Fibroblast of lung (primary cell): ENCODE measurements around the gene PLEKHA8. TPM values are rescaled to one million over a fixed set of nuclear protein-coding genes. Genes with fewer than 3 reads are reported as not detected.

Source experiments
- DNase-seq, 2 donors: peaks; one replicate each; pipeline versions ENCODE4 v3.0.0 to v3.0.0-alpha.2; 2010; ENCODE audit warnings: low read depth in 2 of 2
- H2AFZ ChIP-seq: 2 replicates; pipeline ENCODE4 v1.5.1; 2012; ENCODE audit warnings: low read length, control low read depth, inconsistent platforms
- H3K27ac ChIP-seq: 2 replicates; pipeline ENCODE4 v1.5.1; 2011; ENCODE audit warnings: low read length, control low read depth; ENCODE audit not compliant: insufficient read depth
- H3K27me3 ChIP-seq: 2 replicates; pipeline ENCODE4 v1.5.1; 2011; ENCODE audit warnings: mild to moderate bottlenecking, low read length; ENCODE audit not compliant: control insufficient read depth, insufficient read depth
- H3K36me3 ChIP-seq: 2 replicates; pipeline ENCODE4 v1.5.1; 2011; ENCODE audit warnings: low read length; ENCODE audit not compliant: control insufficient read depth, insufficient read depth
- H3K4me1 ChIP-seq: 2 replicates; pipeline ENCODE4 v1.5.1; 2011; ENCODE audit warnings: low read length; ENCODE audit not compliant: control insufficient read depth, insufficient read depth; ENCODE audit errors: extremely low read depth
- H3K4me2 ChIP-seq: 2 replicates; pipeline ENCODE4 v1.5.1; 2011; ENCODE audit warnings: low read length, control low read depth; ENCODE audit not compliant: insufficient read depth; ENCODE audit errors: extremely low read depth
- H3K4me3 ChIP-seq, 4 experiments: fragments of 200-600 bp in 1 of 4; sonication (generic) in 1 of 4; replicated peaks in 1 of 4; 2 replicates each; pipeline ENCODE4 v1.5.1; 2011 to 2016; ENCODE audit warnings: low read length in 4 of 4, low read depth in 3 of 4, mild to moderate bottlenecking in 3 of 4, control low read depth in 2 of 4, inconsistent platforms in 1 of 4, mixed read lengths in 1 of 4; ENCODE audit not compliant: insufficient read depth in 1 of 4; ENCODE audit errors: control extremely low read depth in 1 of 4
- H3K79me2 ChIP-seq: 2 replicates; pipeline ENCODE4 v1.5.1; 2012; ENCODE audit warnings: mild to moderate bottlenecking, low read length, inconsistent platforms; ENCODE audit not compliant: control insufficient read depth, insufficient read depth
- H3K9ac ChIP-seq: 2 replicates; pipeline ENCODE4 v1.5.1; 2011; ENCODE audit warnings: mild to moderate bottlenecking, low read length, control low read depth; ENCODE audit not compliant: insufficient read depth
- H3K9me3 ChIP-seq: 2 replicates; pipeline ENCODE4 v1.5.1; 2012; ENCODE audit warnings: low read depth, low read length; ENCODE audit not compliant: control insufficient read depth, insufficient read depth
- H4K20me1 ChIP-seq: 2 replicates; pipeline ENCODE4 v1.5.1; 2011; ENCODE audit warnings: low read length; ENCODE audit not compliant: control insufficient read depth, insufficient read depth; ENCODE audit errors: extremely low read depth
- CTCF ChIP-seq, 2 donors: IDR thresholded peaks in 1 of 2; conservative IDR thresholded peaks in 1 of 2; 1 replicate in 1 of 2; 2 replicates in 1 of 2; pipeline ENCODE4 v1.5.1; 2011 to 2012; ENCODE audit warnings: low read length in 2 of 2, control low read depth in 1 of 2, inconsistent platforms in 1 of 2, low read depth in 1 of 2, mild to moderate bottlenecking in 1 of 2
- EZH2 ChIP-seq: IDR thresholded peaks from 2 replicates; pipeline ENCODE4 v1.5.1; 2012; ENCODE audit warnings: low read length, control low read depth, mild to moderate bottlenecking; ENCODE audit errors: missing control alignments
- polyA plus RNA-seq, 2 donors: library from polyadenylated mRNA; depleted of rRNA in 1 of 2; stranded (reverse) in 1 of 2; unstranded in 1 of 2; fragments of >200 nt; gene quantifications; 2 replicates each; pipeline ENCODE4 v1.2.1, GENCODE V29; 2011 to 2012; ENCODE audit warnings: missing spikeins in 1 of 2
- total RNA-seq: library from RNA; depleted of rRNA; stranded (reverse); fragments of >200 nt; gene quantifications from 2 replicates; pipeline ENCODE4 v1.2.1, GENCODE V29; 2014

PLEKHA8 gene
- total and polyA plus RNA-seq, 2 donors (not counting 1 experiment from before 2014, with no cell fraction given), result 9.5 to 15.5 TPM

DNA sequence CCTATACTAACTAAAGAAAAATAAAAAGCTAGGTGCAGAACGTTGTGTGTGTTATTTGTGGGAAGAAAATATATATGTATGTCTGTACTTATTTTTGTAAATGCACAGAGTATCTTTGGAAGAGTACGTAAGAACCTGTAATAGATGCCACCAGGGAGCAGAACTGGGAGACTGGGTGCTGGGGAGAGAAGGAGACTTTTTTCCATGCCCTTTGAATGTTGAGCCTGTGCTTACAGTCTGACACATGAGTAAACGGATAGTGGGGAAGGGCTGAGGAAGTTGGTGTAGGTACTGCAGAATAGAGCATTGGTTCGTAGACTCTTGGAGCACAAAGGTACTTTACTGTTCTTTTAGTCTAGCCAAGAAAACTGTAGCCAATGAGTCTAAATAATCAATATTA lies 37.3 kb upstream of the PLEKHA8 start:
- DNase-seq, result no peak
- no peak overlapping the region for H3K27ac ChIP-seq
- H3K9ac ChIP-seq, result no peak overlapping the region
- H2AFZ ChIP-seq, result no peak overlapping the region
- peaks cover 31% of the 10 kb centered on the region for H3K79me2 ChIP-seq
- H3K4me1 ChIP-seq, result peaks cover 9% of the 10 kb centered on the region
- H3K4me2 ChIP-seq, result no peak overlapping the region
- H3K9me3 ChIP-seq, result no peaks in the 10 kb centered on the region
- H3K36me3 ChIP-seq, result no peaks in the 10 kb centered on the region
- no peaks in the 10 kb centered on the region for H4K20me1 ChIP-seq
- H3K4me3 ChIP-seq, result no peak overlapping the region
- no peak for TF ChIP-seq CTCF (conservative IDR thresholded peaks at IDR 0.05 in 1 of 2, IDR thresholded peaks at IDR 0.05 in 1 of 2; ENCODE audit: low read depth in 1 of 2, low read length in 2 of 2)
- TF ChIP-seq EZH2, result no peak
- H3K27me3 ChIP-seq, result no peaks in the 10 kb centered on the region

DNA sequence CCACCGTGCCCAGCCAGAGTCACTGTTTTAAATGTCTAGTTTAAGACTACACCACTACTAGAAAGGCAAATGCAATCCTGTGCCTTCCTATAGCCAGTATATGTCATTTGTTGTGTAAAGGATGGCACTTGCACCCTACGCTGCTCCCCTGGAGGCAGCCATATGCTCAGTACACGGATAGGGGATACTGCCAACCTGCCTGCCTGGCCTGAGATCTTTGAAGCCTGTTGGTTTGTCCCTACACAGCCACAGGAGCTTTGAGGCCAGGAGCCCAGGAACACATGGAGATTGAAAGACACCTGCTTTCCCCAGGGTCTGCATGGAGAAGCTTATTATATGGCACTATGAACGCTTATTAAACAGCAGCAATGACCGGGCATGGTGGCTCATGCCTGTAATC lies 36.3 kb upstream of the PLEKHA8 start:
- TF ChIP-seq CTCF (conservative IDR thresholded peaks at IDR 0.05 in 1 of 2, IDR thresholded peaks at IDR 0.05 in 1 of 2; ENCODE audit: low read depth in 1 of 2, low read length in 2 of 2), result no peak
- TF ChIP-seq EZH2, result no peak
- no peak overlapping the region for H3K4me2 ChIP-seq
- H4K20me1 ChIP-seq, result no peaks in the 10 kb centered on the region
- peaks cover 24% of the 10 kb centered on the region for H3K79me2 ChIP-seq
- no peak for DNase-seq
- no peak overlapping the region for H3K4me3 ChIP-seq
- H3K36me3 ChIP-seq, result no peaks in the 10 kb centered on the region
- H3K27ac ChIP-seq, result no peak overlapping the region
- H3K9me3 ChIP-seq, result no peaks in the 10 kb centered on the region
- no peak overlapping the region for H2AFZ ChIP-seq
- H3K27me3 ChIP-seq, result no peaks in the 10 kb centered on the region
- no peak overlapping the region for H3K9ac ChIP-seq
- H3K4me1 ChIP-seq, result peaks cover 9% of the 10 kb centered on the region

DNA sequence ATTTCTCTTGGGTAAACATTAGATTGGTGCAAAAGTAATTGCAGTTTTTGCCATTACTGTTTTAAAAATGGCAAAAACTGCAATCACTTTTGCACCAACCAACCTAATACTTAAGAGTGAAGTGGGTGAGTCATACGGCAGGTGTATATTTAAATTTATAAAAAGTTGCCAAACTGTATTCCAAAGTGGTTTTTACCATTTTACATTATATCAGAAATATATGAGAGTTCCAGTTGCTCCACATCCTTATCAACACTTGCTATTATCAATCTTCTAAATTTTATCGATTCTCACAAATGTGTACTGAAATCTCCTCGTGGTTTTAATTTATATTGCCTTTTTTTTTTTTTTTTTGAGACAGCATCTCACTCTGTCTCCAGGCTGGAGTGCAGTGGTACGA lies 35.1 kb upstream of the PLEKHA8 start:
- Histone ChIP-seq H3K9me3 (no peaks in the 10 kb centered on the region), H3K9ac (no peak overlapping the region), H3K27ac (no peak overlapping the region), H3K27me3 (no peaks in the 10 kb centered on the region), H2AFZ (no peak overlapping the region), H3K4me3 (no peak overlapping the region), H3K4me1 (peaks cover 3% of the 10 kb centered on the region), H3K79me2 (peaks cover 18% of the 10 kb centered on the region), H3K36me3 (no peaks in the 10 kb centered on the region), H4K20me1 (no peaks in the 10 kb centered on the region), H3K4me2 (no peak overlapping the region)
- TF ChIP-seq EZH2 (no peak), CTCF (conservative IDR thresholded peaks at IDR 0.05 in 1 of 2, IDR thresholded peaks at IDR 0.05 in 1 of 2; ENCODE audit: low read depth in 1 of 2, low read length in 2 of 2) (no peak)
- no peak for DNase-seq
